Neuronal stem cell (in vitro differentiated cells): Measurements from ENCODE around the gene PRSS53.
A peak's percentile ranks its signal among the peaks of the same experiment; 100 is the strongest.

ENCODE experiments used
- DNase-seq: peaks from one replicate; pipeline ENCODE4 v3.0.0-alpha.2; 2013; ENCODE audit warnings: low spot score
- H2AFZ ChIP-seq: one replicate; pipeline ENCODE4 v1.6.1; 2013; ENCODE audit warnings: mild to moderate bottlenecking, low read length, inconsistent platforms
- H2AK5ac ChIP-seq: 2 replicates; pipeline ENCODE4 v1.6.1; 2013; ENCODE audit warnings: low read depth, mild to moderate bottlenecking, inconsistent platforms, low read length, moderate library complexity, mixed read lengths
- H2BK120ac ChIP-seq: 2 replicates; pipeline ENCODE4 v1.6.1; 2013; ENCODE audit warnings: low read depth, mild to moderate bottlenecking, inconsistent platforms, low read length, moderate library complexity, mixed read lengths
- H2BK12ac ChIP-seq: one replicate; pipeline ENCODE4 v1.6.1; 2013; ENCODE audit warnings: low read length, inconsistent platforms
- H2BK15ac ChIP-seq: 2 replicates; pipeline ENCODE4 v1.6.1; 2013; ENCODE audit warnings: mild to moderate bottlenecking, low read length, inconsistent platforms, mixed read lengths
- H2BK5ac ChIP-seq: one replicate; pipeline ENCODE4 v1.6.1; 2013; ENCODE audit warnings: inconsistent platforms, mild to moderate bottlenecking, low read length, moderate library complexity
- H3K14ac ChIP-seq: one replicate; pipeline ENCODE4 v1.6.1; 2013; ENCODE audit warnings: low read length, inconsistent platforms
- H3K18ac ChIP-seq: 2 replicates; pipeline ENCODE4 v1.6.1; 2013; ENCODE audit warnings: low read length, inconsistent platforms
- H3K23ac ChIP-seq: 2 replicates; pipeline ENCODE4 v1.6.1; 2013; ENCODE audit warnings: low read depth, mild to moderate bottlenecking, mixed read lengths, low read length, inconsistent platforms; ENCODE audit not compliant: poor library complexity
- H3K27ac ChIP-seq: replicated peaks from 3 replicates; pipeline ENCODE4 v1.5.1; 2013; ENCODE audit warnings: low read length, inconsistent platforms
- H3K27me3 ChIP-seq, 3 experiments: 2 replicates each; pipeline ENCODE4 v1.6.1; 2013; ENCODE audit warnings: low read length in 3 of 3, mild to moderate bottlenecking in 2 of 3, inconsistent platforms in 1 of 3, low read depth in 1 of 3, mixed read lengths in 1 of 3, moderate library complexity in 1 of 3; ENCODE audit not compliant: control insufficient read depth in 3 of 3, insufficient read depth in 3 of 3
- H3K36me3 ChIP-seq, 2 donors: replicated peaks in 1 of 2; 2 replicates each; pipeline ENCODE4 v1.6.1; 2013; ENCODE audit warnings: low read length in 2 of 2; ENCODE audit not compliant: control insufficient read depth in 2 of 2, insufficient read depth in 2 of 2
- H3K4ac ChIP-seq: 2 replicates; pipeline ENCODE4 v1.6.1; 2013; ENCODE audit warnings: inconsistent platforms, mild to moderate bottlenecking, low read length, moderate library complexity
- H3K4me1 ChIP-seq, 2 donors: 1 replicate in 1 of 2; 2 replicates in 1 of 2; pipeline ENCODE4 v1.6.1; 2013; ENCODE audit warnings: low read length in 2 of 2, low read depth in 1 of 2; ENCODE audit not compliant: control insufficient read depth in 2 of 2, insufficient read depth in 1 of 2
- H3K4me2 ChIP-seq: one replicate; pipeline ENCODE4 v1.6.1; 2013; ENCODE audit warnings: mild to moderate bottlenecking, low read length, inconsistent platforms; ENCODE audit not compliant: insufficient read depth, poor library complexity, severe bottlenecking
- H3K4me3 ChIP-seq, 2 donors: 2 replicates each; pipeline ENCODE4 v1.5.1; 2013; ENCODE audit warnings: low read length in 2 of 2, mild to moderate bottlenecking in 2 of 2, inconsistent platforms in 1 of 2, moderate library complexity in 1 of 2
- H3K79me1 ChIP-seq: one replicate; pipeline ENCODE4 v1.6.1; 2013; ENCODE audit warnings: low read depth, mild to moderate bottlenecking, inconsistent platforms, low read length, moderate library complexity
- H3K9ac ChIP-seq: one replicate; pipeline ENCODE4 v1.6.1; 2013; ENCODE audit warnings: mild to moderate bottlenecking, low read depth, low read length, inconsistent platforms; ENCODE audit not compliant: poor library complexity
- H3K9me3 ChIP-seq, 2 donors: replicated peaks in 1 of 2; 2 replicates each; pipeline versions ENCODE3 to v1.6.1; 2013; ENCODE audit warnings: low read length in 2 of 2, mild to moderate bottlenecking in 2 of 2, inconsistent platforms in 1 of 2, low read depth in 1 of 2, mixed read lengths in 1 of 2, moderate library complexity in 1 of 2; ENCODE audit not compliant: control insufficient read depth in 2 of 2, insufficient read depth in 1 of 2
- H4K8ac ChIP-seq: one replicate; pipeline ENCODE4 v1.6.1; 2013; ENCODE audit warnings: low read depth, mild to moderate bottlenecking, inconsistent platforms, low read length, moderate library complexity
- H4K91ac ChIP-seq: one replicate; pipeline ENCODE4 v1.6.1; 2013; ENCODE audit warnings: low read length, low read depth, mild to moderate bottlenecking, inconsistent platforms; ENCODE audit not compliant: poor library complexity
- WGBS, 2 donors: extraction: QIAGEN DNeasy Blood & Tissue Kit; methylation state at CpG; one replicate each; pipeline ENCODE4 v1.1.7; 2013; ENCODE audit warnings: missing lambda C conversion rate in 2 of 2, mixed read lengths in 1 of 2; ENCODE audit not compliant: insufficient read length in 2 of 2, insufficient replicate concordance in 1 of 2; ENCODE audit errors: extremely low coverage in 2 of 2; 5-methylcytosine and 5-hydroxymethylcytosine counted together

Gene PRSS53

DNA sequence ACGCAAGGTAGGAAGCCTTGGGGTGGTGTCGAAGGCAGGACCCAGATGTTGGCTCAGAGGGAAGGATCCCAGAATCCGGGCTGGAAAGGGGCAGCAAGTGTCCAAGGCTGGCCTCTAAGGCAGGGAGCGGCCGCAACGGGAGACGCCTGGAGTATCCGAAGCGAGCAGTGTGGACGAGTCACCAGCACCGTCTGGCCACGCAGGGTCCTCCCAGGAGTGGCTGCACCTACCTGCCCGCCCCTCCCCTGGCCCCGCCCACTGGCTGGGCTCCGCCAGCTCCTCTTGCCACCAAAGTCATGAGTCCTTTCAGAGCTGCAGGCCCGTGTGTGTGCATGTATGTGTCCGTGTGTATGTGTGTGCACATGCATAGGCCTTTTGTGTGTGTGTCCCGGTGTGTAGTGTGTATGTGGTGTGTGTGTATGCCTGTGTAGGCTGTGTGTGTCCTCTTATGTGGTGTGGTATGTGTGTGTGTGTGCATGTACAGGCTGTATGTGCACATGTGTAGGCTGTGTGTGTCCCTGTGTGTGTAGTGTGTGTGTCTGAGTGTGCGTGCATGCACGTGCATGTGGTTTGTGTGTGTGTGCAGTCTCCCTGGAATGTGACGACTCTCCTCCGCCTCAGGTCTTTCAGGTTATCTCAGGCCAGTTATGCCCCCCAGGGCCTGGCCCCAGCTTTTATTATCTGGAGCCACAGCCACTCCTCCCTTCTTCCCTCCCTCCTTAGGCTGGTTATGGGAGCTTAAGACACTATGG, 47.0 kb upstream of the PRSS53 start, which contains the start of gene PRSS8:
Gene PRSS8 (minus strand): TSS at position 193 of the 752 bp plus-strand sequence. CDS start 229 bp downstream, outside the sequence.
- H3K4me1 ChIP-seq, result peaks cover 20 to 21% of the 10 kb centered on the region in 2 donors
- peak within 1 kb of the TSS; percentile 99 for H4K91ac ChIP-seq
- H2BK15ac ChIP-seq, result peak within 1 kb of the TSS; percentile 97
- H3K9me3 ChIP-seq, result no peaks in the 10 kb centered on the region
- no peak for DNase-seq
- H4K8ac ChIP-seq, result no peak within 1 kb of the TSS
- peaks cover 2% of the 10 kb centered on the region for H3K79me1 ChIP-seq
- peaks cover 0 to 3% (median 0%) of the 10 kb centered on the region in 3 experiments for H3K27me3 ChIP-seq
- no peak within 1 kb of the TSS for H3K27ac ChIP-seq
- no CpG with 5 or more reads among the region's 22 CpGs for WGBS, 2 donors
- H3K4ac ChIP-seq, result peak within 1 kb of the TSS; percentile 10
- peak within 1 kb of the TSS; percentile 21 for H2BK120ac ChIP-seq
- H2AK5ac ChIP-seq, result peak within 1 kb of the TSS; percentile 20
- peak within 1 kb of the TSS; percentile 84 for H3K9ac ChIP-seq
- H3K4me3 ChIP-seq, result peak within 1 kb of the TSS in 1 of 2 donors; percentile 36
- peaks cover 11 to 21% of the 10 kb centered on the region in 2 donors for H3K36me3 ChIP-seq
- peak within 1 kb of the TSS; percentile 59 for H2AFZ ChIP-seq
- H3K18ac ChIP-seq, result peak within 1 kb of the TSS; percentile 95
- peak within 1 kb of the TSS; percentile 40 for H3K23ac ChIP-seq
- H3K14ac ChIP-seq, result peak within 1 kb of the TSS; percentile 17
- H2BK5ac ChIP-seq, result peak within 1 kb of the TSS; percentile 19
- peak within 1 kb of the TSS; percentile 75 for H2BK12ac ChIP-seq
- peak within 1 kb of the TSS; percentile 52 for H3K4me2 ChIP-seq

DNA sequence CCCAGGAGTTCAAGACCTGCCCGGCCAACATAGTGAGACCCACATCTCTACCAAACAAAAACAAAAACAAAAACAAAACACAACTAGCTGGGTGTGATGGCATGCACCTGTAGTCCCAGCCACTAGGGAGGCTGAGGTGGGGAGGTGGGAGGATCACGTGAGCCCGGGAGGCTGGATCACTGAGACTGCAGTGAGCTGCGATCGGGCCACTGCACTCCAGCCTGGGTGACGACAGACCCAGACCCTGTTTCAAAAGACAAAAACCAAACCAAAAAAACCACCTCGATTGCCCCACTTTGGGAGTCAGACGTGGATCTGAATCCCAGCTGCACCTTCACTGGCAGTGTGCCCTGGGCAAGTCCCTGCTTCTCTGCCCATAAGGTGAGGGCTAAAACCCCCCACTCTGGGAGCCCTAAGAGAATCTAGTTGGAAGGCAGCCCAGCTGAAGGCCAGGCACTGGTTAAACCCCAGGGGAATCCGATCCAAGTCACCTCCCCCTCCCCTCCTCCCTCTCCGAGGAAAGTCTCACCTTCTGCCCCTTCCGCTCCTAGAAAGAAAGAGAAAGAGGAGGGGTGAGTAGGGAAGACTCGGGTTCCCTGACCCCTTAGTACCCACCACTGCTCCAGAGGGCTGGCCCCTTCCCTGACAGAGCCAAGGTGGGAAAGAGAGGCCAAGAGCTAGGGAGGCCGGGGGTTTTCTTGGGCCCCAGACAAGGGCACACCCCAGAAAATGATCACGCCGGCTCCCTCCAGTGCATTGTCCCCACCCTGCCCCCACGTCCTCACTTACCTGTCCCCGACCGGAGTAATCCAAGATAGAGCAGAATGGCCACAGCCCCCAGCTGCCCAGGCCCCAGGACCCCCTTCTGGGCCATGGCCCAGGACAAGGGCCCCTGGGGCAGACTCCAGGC, 46.1 kb upstream of the PRSS53 start:
- Histone ChIP-seq H3K27me3 (peaks cover 0 to 3% (median 0%) of the 10 kb centered on the region in 3 experiments), H4K8ac (no peak overlapping the region), H3K27ac (no peak overlapping the region), H2BK15ac (peak overlapping the region; percentile 97), H4K91ac (peak overlapping the region; percentile 89), H3K4me2 (peak overlapping the region; percentile 52), H2AFZ (peak overlapping the region; percentile 59), H3K79me1 (peaks cover 2% of the 10 kb centered on the region), H3K14ac (peak overlapping the region; percentile 17), H3K4me1 (peaks cover 15 to 21% of the 10 kb centered on the region in 2 donors), H3K9me3 (no peaks in the 10 kb centered on the region), H2AK5ac (peak overlapping the region; percentile 20), H3K4ac (peak overlapping the region; percentile 10), H2BK12ac (peak overlapping the region; percentile 75), H3K23ac (peak overlapping the region; percentile 40), H2BK120ac (peak overlapping the region; percentile 21), H3K4me3 (peak overlapping the region in 1 of 2 donors; percentile 26), H3K36me3 (peaks cover 13 to 28% of the 10 kb centered on the region in 2 donors), H2BK5ac (peak overlapping the region; percentile 19), H3K9ac (no peak overlapping the region), H3K18ac (peak overlapping the region; percentile 95)
- no peak for DNase-seq
- WGBS, 2 donors, result no CpG with 5 or more reads among the region's 18 CpGs

DNA sequence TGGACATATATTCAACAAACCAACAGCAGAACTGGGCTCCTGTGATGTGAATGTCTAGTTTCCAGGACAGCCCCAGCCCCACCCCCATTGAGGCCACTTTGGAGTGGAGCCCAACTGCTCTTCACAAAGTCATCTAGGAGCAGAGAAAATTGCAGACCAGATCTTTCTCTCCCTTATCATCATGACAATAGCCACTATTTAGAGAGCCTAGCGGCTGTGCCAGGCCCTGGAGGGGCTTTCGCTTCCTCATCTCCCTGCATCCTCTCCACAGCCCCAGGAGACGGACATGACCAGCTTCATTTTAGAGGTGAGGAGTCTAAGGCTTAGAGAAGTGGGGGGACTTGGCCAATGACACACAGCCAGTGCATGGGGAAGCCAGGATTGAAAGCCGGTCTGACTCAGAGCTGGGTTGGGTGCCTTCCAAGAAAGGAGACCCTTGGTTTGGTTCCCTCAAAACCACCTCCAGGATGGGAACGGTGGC, 45.4 kb upstream of the PRSS53 start:
- Histone ChIP-seq H3K4me2 (no peak overlapping the region), H3K9ac (no peak overlapping the region), H3K4me3 (no peak overlapping the region), H2BK5ac (no peak overlapping the region), H3K9me3 (no peaks in the 10 kb centered on the region), H2BK12ac (no peak overlapping the region), H3K27ac (no peak overlapping the region), H3K18ac (no peak overlapping the region), H2BK120ac (no peak overlapping the region), H3K4ac (no peak overlapping the region), H3K23ac (no peak overlapping the region), H3K79me1 (peaks cover 2% of the 10 kb centered on the region), H3K27me3 (peaks cover 0 to 3% (median 0%) of the 10 kb centered on the region in 3 experiments), H3K4me1 (peaks cover 15 to 17% of the 10 kb centered on the region in 2 donors), H2AK5ac (no peak overlapping the region), H4K91ac (no peak overlapping the region), H2AFZ (no peak overlapping the region), H2BK15ac (no peak overlapping the region), H3K36me3 (peaks cover 17 to 35% of the 10 kb centered on the region in 2 donors), H4K8ac (no peak overlapping the region), H3K14ac (no peak overlapping the region)
- DNase-seq, result no peak
- WGBS, 2 donors, result no CpG with 5 or more reads among the region's 5 CpGs
